SK-N-MC (cell line): ENCODE measurements around the gene RAB9B.

ENCODE experiments used
- EZH2 ChIP-seq: fragments of 200-600 bp; sonication (generic); IDR thresholded peaks from one replicate; pipeline ENCODE4 v1.6.1; 2017; ENCODE audit warnings: antibody characterized with exemption
- FOXP2 ChIP-seq: optimal IDR thresholded peaks from 2 replicates; pipeline ENCODE3; 2011; ENCODE audit warnings: mild to moderate bottlenecking, moderate library complexity; ENCODE audit not compliant: insufficient read depth; ENCODE audit errors: extremely low read length, control extremely low read depth
- POLR2AphosphoS5 ChIP-seq: IDR thresholded peaks from 2 replicates; pipeline ENCODE4 v1.6.1; 2012; ENCODE audit warnings: mild to moderate bottlenecking, low read depth, low read length, borderline replicate concordance

GRCh38 chrX:103828529-103828928, 3.5 kb downstream of the RAB9B start:
- TF ChIP-seq POLR2AphosphoS5 (no peak), EZH2 (no peak), FOXP2 (no peak)
